Neural progenitor cell (in vitro differentiated cells): ENCODE data around the gene TMEM53. TPM values are rescaled to one million over a fixed set of nuclear protein-coding genes. Genes with fewer than 3 reads are reported as not detected.

ENCODE experiments used
- DNase-seq: peaks from one replicate; pipeline ENCODE4 v3.0.0-alpha.2; 2016; ENCODE audit warnings: low spot score
- H2AFZ ChIP-seq: fragments of 200-600 bp; sonication (generic); replicated peaks from 2 replicates; pipeline ENCODE4 v1.6.1; 2016; ENCODE audit warnings: antibody characterized with exemption
- H3F3A ChIP-seq: fragments of 200-600 bp; sonication (generic); 2 replicates; pipeline ENCODE4 v1.6.1; 2016; ENCODE audit warnings: antibody characterized with exemption, low read depth
- H3K27ac ChIP-seq: fragments of 200-600 bp; sonication (generic); 2 replicates; pipeline ENCODE4 v1.5.1; 2016; ENCODE audit warnings: mild to moderate bottlenecking
- H3K27me3 ChIP-seq: fragments of 200-600 bp; sonication (generic); 2 replicates; pipeline ENCODE4 v1.6.1; 2016; ENCODE audit warnings: mild to moderate bottlenecking, moderate library complexity
- H3K36me3 ChIP-seq: fragments of 200-600 bp; sonication (generic); 2 replicates; pipeline ENCODE4 v1.5.1; 2016
- H3K4me1 ChIP-seq: fragments of 200-600 bp; sonication (generic); 2 replicates; pipeline ENCODE4 v1.6.1; 2016; ENCODE audit warnings: mixed run types
- H3K4me2 ChIP-seq: fragments of 200-600 bp; sonication (generic); 2 replicates; pipeline ENCODE4 v1.6.1; 2016
- H3K4me3 ChIP-seq: fragments of 200-600 bp; sonication (generic); 2 replicates; pipeline ENCODE4 v1.5.1; 2016
- H3K79me2 ChIP-seq: fragments of 200-600 bp; sonication (generic); 2 replicates; pipeline ENCODE4 v1.6.1; 2016; ENCODE audit warnings: low read depth
- H3K9ac ChIP-seq: fragments of 200-600 bp; sonication (generic); 2 replicates; pipeline ENCODE4 v1.6.1; 2016
- H3K9me3 ChIP-seq: fragments of 200-600 bp; sonication (generic); 2 replicates; pipeline ENCODE4 v1.5.1; 2016; ENCODE audit warnings: low read depth
- H4K20me1 ChIP-seq: fragments of 200-600 bp; sonication (generic); 2 replicates; pipeline ENCODE4 v1.6.1; 2016; ENCODE audit warnings: low read depth
- H3K27ac Mint-ChIP-seq: 3 replicates; pipeline ENCODE4 v1.8.0; 2021; ENCODE audit warnings: mixed read lengths
- H3K27me3 Mint-ChIP-seq: 2 replicates; pipeline ENCODE4 v1.8.0; 2022; ENCODE audit warnings: low read depth, mild to moderate bottlenecking, inconsistent platforms, moderate library complexity, mixed read lengths; ENCODE audit not compliant: insufficient read depth
- H3K36me3 Mint-ChIP-seq: 3 replicates; pipeline ENCODE4 v1.8.0; 2021; ENCODE audit warnings: mixed read lengths
- H3K4me1 Mint-ChIP-seq: 3 replicates; pipeline ENCODE4 v1.8.0; 2021; ENCODE audit warnings: mixed read lengths
- H3K4me3 Mint-ChIP-seq: 3 replicates; pipeline ENCODE4 v1.8.0; 2021; ENCODE audit warnings: mild to moderate bottlenecking, moderate library complexity, mixed read lengths
- H3K9me3 Mint-ChIP-seq: 3 replicates; pipeline ENCODE4 v1.8.0; 2020; ENCODE audit warnings: mixed read lengths
- EZH2 ChIP-seq: fragments of 200-600 bp; sonication (generic); IDR thresholded peaks from 2 replicates; pipeline ENCODE4 v1.6.1; 2017; ENCODE audit warnings: antibody characterized with exemption, mild to moderate bottlenecking, moderate library complexity
- EZH2phosphoT487 ChIP-seq: fragments of 200-600 bp; sonication (generic); IDR thresholded peaks from 2 replicates; pipeline ENCODE4 v1.6.1; 2017; ENCODE audit warnings: antibody characterized with exemption
- total RNA-seq: library from RNA; depleted of rRNA; stranded (reverse); fragments of >200 nt; gene quantifications from 2 replicates; pipeline ENCODE4 v1.2.3, GENCODE V29; 2015; ENCODE audit warnings: low replicate concordance
- TF ChIP-seq, protein P1 (sequence below): fragments of 200-600 bp; sonication (generic); IDR thresholded peaks from 2 replicates; pipeline ENCODE4 v1.5.1; 2017; ENCODE audit warnings: antibody characterized with exemption, mild to moderate bottlenecking

Gene TMEM53
- total RNA-seq, 1 donor from 2014 or later: 5.0 TPM

- Histone ChIP-seq H3K27ac (no peak overlapping the region), H3K4me1 (peaks cover 24% of the 10 kb centered on the region), H3K79me2 (no peaks in the 10 kb centered on the region), H3K4me2 (no peak overlapping the region), H2AFZ (no peak overlapping the region), H4K20me1 (peaks cover 67% of the 10 kb centered on the region), H3K9me3 (no peaks in the 10 kb centered on the region), H3F3A (peaks cover 43% of the 10 kb centered on the region), H3K36me3 (no peaks in the 10 kb centered on the region), H3K9ac (no peak overlapping the region), H3K4me3 (no peak overlapping the region), H3K27me3 (no peaks in the 10 kb centered on the region)
- Mint-ChIP-seq H3K4me1 (peaks cover 36% of the 10 kb centered on the region), H3K9me3 (no peaks in the 10 kb centered on the region), H3K27me3 (peaks cover 10% of the 10 kb centered on the region), H3K4me3 (no peak overlapping the region), H3K36me3 (peaks cover 14% of the 10 kb centered on the region), H3K27ac (no peak overlapping the region)
- DNase-seq: peak; percentile 85
- TF ChIP-seq EZH2phosphoT487: no peak
- TF ChIP-seq, protein P1, sequence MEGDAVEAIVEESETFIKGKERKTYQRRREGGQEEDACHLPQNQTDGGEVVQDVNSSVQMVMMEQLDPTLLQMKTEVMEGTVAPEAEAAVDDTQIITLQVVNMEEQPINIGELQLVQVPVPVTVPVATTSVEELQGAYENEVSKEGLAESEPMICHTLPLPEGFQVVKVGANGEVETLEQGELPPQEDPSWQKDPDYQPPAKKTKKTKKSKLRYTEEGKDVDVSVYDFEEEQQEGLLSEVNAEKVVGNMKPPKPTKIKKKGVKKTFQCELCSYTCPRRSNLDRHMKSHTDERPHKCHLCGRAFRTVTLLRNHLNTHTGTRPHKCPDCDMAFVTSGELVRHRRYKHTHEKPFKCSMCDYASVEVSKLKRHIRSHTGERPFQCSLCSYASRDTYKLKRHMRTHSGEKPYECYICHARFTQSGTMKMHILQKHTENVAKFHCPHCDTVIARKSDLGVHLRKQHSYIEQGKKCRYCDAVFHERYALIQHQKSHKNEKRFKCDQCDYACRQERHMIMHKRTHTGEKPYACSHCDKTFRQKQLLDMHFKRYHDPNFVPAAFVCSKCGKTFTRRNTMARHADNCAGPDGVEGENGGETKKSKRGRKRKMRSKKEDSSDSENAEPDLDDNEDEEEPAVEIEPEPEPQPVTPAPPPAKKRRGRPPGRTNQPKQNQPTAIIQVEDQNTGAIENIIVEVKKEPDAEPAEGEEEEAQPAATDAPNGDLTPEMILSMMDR: peak; percentile 94
These were observed 21.7 kb downstream of the TMEM53 start for GRCh38 chr1:44652445-44653106.

- Mint-ChIP-seq H3K27ac (no peak overlapping the region), H3K4me1 (peaks cover 36% of the 10 kb centered on the region), H3K36me3 (peaks cover 15% of the 10 kb centered on the region), H3K4me3 (no peak overlapping the region), H3K27me3 (peaks cover 8% of the 10 kb centered on the region), H3K9me3 (no peaks in the 10 kb centered on the region)
- H3F3A ChIP-seq: peaks cover 39% of the 10 kb centered on the region
- H3K27me3 ChIP-seq: no peaks in the 10 kb centered on the region
- no peak overlapping the region for H3K9ac ChIP-seq
- no peak overlapping the region for H2AFZ ChIP-seq
- H3K4me2 ChIP-seq: no peak overlapping the region
- H4K20me1 ChIP-seq: peaks cover 74% of the 10 kb centered on the region
- no peaks in the 10 kb centered on the region for H3K9me3 ChIP-seq
- no peaks in the 10 kb centered on the region for H3K36me3 ChIP-seq
- no peak for DNase-seq
- H3K4me1 ChIP-seq: peaks cover 24% of the 10 kb centered on the region
- no peaks in the 10 kb centered on the region for H3K79me2 ChIP-seq
- H3K4me3 ChIP-seq: no peak overlapping the region
- H3K27ac ChIP-seq: no peak overlapping the region
- TF ChIP-seq EZH2 (no peak), EZH2phosphoT487 (no peak)
- TF ChIP-seq, protein P1: no peak
These were observed 23.2 kb downstream of the TMEM53 start for GRCh38 chr1:44651069-44651468.

DNA sequence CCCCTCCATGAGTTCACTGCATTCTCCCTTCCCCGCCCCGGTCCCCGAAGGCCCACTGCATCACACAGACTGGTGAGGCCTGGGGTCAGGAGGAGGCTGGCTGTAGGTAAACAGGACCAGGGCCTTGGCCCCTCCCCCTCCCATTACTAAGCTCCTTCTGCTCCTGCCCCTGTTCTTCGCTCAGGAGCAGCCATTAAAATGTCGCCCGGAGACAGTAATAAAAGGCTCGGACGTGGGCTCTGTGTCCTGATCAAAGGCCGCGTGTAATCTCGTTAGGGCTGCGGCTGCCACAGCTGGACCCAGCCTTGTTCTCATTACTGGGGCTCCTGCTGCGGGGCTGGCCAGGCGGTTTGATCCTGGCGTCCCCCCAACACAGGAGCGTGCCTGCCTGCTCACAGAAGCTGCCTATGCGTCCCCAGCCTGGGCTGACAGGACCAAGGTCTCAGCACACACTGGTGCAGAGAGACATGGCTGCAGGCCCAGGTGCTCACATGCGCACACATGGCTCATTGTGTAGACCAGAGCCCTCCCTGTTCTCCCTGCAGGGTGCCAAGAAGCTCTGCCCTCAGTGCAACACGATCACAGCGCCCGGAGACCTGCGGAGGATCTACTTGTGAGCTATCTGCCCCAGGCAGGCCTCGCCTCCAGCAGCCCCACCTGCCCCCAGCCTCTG lies 24.0 kb downstream of the TMEM53 start:
- DNase-seq: peak; percentile 88
- Histone ChIP-seq H3K4me2 (peak overlapping the region; percentile 65), H3K36me3 (no peaks in the 10 kb centered on the region), H3K9me3 (no peaks in the 10 kb centered on the region), H3K27ac (no peak overlapping the region), H4K20me1 (peaks cover 67% of the 10 kb centered on the region), H2AFZ (no peak overlapping the region), H3K79me2 (no peaks in the 10 kb centered on the region), H3K4me3 (no peak overlapping the region), H3K27me3 (no peaks in the 10 kb centered on the region), H3F3A (peaks cover 35% of the 10 kb centered on the region), H3K4me1 (peaks cover 19% of the 10 kb centered on the region), H3K9ac (no peak overlapping the region)
- H3K4me3 Mint-ChIP-seq: no peak overlapping the region
- peaks cover 36% of the 10 kb centered on the region for H3K4me1 Mint-ChIP-seq
- H3K36me3 Mint-ChIP-seq: peaks cover 15% of the 10 kb centered on the region
- no peaks in the 10 kb centered on the region for H3K9me3 Mint-ChIP-seq
- no peak for TF ChIP-seq EZH2
- TF ChIP-seq EZH2phosphoT487: peak; percentile 78
- no peak overlapping the region for H3K27ac Mint-ChIP-seq
- H3K27me3 Mint-ChIP-seq: peaks cover 8% of the 10 kb centered on the region

DNA sequence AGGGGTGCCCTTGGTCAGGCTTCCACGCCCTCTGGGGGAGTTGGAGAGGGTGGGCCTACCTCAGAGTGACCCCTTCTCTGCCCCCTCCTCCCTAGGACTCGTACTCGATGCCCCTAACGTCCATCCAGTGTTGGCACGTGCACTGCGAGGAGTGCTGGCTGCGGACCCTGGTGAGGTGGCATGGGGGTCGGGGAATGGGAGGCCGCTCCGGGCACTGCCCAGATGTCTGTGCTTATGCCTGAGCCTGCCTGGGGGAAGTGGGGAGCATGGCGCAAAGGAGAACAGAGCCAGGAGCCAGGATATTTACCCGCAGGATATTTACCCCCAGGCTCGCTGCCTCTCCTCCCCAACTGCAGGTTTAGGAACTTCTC lies 24.5 kb downstream of the TMEM53 start:
- Histone ChIP-seq H3K36me3 (no peaks in the 10 kb centered on the region), H3K9me3 (no peaks in the 10 kb centered on the region), H3K4me2 (peak overlapping the region; percentile 65), H2AFZ (no peak overlapping the region), H3K27ac (no peak overlapping the region), H3K9ac (no peak overlapping the region), H3K4me1 (peaks cover 19% of the 10 kb centered on the region), H3K79me2 (no peaks in the 10 kb centered on the region), H3K27me3 (no peaks in the 10 kb centered on the region), H4K20me1 (peaks cover 63% of the 10 kb centered on the region), H3K4me3 (no peak overlapping the region), H3F3A (peaks cover 35% of the 10 kb centered on the region)
- TF ChIP-seq EZH2phosphoT487 (no peak), EZH2 (no peak)
- TF ChIP-seq, protein P1: no peak
- Mint-ChIP-seq H3K27ac (no peak overlapping the region), H3K9me3 (no peaks in the 10 kb centered on the region), H3K27me3 (peaks cover 8% of the 10 kb centered on the region), H3K4me1 (peaks cover 36% of the 10 kb centered on the region), H3K4me3 (no peak overlapping the region), H3K36me3 (peaks cover 18% of the 10 kb centered on the region)
- DNase-seq: no peak
